Measurements from ENCODE around the gene WNT5B.

WNT5B gene

DNA sequence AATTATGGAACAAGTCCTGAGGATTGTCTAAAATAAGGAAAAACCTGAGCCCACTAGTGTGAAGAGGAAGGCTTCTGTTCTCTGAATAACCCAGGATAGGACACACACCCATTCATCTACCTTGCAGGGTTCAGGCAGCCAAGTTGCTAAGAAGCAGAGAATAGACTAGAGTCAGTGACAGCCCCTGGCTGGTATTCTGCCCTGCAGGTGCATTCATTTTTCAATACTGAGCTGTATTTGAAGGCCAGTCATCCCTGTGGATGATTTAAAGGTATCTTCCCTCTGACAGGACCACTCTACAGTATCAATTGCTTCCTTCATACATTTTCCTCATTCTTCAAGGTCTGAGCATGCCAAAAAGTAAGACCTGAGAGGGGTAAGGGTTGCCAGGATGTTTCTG, 22.9 kb downstream of the WNT5B start:
- DNase-seq (ENCODE audit: low spot score): no peak

DNA sequence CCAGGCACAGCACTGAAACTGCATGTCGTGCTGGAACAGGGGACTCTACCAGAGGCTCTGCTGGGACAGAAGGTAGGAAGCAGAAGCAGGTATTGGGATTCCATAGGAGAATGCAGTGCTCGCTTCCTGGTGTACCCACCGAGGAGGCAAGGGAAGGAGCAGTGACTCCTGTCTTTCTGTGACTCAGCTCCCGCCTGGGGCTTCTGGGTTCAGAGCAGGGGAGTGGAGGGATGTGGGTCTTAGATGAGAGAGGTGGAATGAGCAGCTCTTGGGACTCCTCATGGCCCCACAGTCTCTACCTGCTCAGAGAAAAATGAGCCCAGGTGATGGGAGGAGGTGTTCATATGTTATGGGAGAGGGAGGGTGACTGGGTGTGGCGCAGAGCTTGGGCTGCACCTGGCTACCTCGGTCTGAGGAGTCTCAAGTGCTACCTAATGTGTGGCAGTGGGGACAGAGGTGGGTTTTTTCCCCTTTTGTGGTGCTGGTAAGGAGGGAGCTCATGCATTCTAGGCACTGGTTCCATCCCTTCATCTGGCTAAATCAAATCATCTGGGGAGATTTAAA, 26.3 kb downstream of the WNT5B start:
- no peak for DNase-seq (ENCODE audit: low spot score)

DNA sequence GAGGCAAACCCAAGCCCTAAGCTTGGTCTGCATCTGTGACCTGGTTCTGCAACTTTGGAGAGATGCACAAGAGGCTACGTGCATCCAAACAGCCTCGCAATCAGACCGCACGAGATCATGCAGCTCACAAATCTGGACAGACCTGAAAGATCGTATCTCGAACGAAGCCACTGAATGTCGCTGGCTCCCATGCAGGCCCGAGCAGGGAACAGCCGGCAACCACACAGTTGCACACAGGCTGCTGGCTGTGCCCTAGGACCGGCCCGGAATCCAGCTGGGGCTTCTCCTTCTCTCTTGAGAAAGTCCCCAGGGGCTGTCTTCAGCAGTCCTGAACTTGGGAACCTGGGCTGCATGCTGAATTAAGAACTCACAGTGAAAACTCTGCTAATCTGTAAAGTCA, 27.9 kb downstream of the WNT5B start:
- DNase-seq (ENCODE audit: low spot score): no peak

DNA sequence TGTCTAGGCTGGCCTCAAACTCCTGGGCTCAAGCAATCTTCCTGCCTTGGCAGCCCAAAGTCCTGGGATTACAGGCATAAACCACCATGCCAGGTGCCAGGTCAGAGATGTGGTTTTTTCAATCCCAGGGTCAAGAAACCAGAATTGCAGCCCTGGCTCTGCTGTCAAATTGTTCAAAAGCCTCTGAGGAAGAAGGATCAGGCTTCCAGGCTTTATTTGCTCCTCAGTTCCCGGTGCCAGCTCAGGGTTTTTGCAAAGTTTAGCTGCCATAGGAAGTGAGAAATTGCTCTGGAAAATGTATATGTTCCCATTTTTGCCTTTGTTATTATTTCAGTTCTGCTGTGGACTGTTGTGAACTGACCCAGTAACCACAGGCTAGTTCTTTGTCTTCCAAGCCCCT, 28.7 kb downstream of the WNT5B start:
- DNase-seq (ENCODE audit: low spot score): no peak

DNA sequence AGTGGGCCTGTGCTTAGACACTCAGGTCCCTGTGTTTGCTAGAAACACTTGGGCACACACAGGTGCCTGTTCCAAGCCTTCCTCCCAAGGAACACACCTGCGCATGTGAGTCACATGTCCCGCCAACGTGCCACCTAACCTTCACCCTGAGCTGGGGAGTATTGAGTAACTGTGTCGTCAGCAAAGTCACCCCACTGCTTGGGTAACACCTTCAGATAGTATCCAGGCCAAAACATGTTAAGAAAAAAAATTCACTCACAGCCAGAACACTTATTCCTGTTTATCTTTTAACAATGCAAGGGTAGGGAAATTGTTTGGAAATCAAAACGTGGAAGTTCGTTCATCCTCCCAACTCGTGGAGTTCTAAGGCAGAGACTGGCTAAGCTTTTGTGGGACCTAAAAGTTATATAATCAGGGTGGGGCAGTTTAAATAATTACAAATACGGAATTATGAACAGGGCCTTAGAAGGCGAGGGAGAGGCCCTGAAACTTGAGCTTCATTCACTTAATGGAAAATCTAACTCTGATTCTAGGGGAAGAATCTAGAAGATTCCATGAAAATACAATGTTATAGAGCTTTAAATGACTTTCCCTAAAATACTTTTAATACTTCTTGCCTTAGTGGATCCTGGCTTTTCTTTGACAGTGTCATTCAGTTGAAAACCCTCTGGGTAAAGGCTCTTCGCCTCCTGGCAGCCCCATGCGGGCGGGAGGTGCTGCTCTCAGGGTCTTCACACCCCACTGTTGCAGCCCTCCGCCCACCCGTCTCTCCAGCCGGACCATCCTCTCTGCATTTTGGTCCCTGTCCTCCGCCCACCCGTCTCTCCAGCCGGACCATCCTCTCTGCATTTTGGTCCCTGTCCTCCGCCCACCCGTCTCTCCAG, 31.5 kb downstream of the WNT5B start:
- DNase-seq (ENCODE audit: low spot score): peak; percentile 44

DNA sequence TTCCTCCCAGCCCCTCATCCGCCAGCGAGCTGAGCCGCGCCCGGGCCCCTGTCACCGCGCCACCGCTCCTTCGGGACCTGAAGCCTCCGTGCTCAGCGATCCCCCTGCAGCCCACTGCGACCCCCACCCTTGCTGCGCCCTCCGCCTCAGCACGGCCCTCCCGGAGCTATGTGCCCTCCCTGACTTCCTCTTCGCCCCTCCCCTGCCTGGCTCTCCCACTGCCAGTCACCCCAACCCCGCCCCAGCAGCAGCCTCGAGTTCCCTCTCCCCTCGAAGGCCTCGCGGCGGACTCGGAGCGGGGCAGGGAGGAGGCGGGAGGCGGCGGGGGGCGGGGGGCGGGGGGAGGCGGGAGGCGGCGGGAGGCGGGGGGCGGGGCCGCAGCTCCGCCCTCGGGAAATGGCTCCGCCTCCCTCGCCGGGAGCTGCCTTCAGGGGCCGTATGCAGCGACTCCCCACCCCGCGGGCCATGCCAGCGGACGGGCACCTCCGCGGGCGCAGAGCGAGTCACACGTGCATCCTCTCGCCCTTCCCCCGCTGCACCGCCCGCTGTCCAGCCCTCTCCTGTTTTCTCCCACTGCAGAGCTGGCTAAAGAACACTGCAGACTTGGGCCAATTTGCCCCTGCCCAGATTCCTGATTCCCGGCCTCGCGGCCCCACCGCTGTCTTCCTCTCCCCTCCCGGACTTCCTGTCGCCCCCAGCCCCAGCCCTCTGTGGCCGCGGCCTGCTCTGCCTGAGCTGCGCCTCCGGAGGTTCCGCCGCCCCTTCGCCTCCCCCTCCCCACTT, 32.7 kb downstream of the WNT5B start:
- DNase-seq (ENCODE audit: low spot score): peak; percentile 76

DNA sequence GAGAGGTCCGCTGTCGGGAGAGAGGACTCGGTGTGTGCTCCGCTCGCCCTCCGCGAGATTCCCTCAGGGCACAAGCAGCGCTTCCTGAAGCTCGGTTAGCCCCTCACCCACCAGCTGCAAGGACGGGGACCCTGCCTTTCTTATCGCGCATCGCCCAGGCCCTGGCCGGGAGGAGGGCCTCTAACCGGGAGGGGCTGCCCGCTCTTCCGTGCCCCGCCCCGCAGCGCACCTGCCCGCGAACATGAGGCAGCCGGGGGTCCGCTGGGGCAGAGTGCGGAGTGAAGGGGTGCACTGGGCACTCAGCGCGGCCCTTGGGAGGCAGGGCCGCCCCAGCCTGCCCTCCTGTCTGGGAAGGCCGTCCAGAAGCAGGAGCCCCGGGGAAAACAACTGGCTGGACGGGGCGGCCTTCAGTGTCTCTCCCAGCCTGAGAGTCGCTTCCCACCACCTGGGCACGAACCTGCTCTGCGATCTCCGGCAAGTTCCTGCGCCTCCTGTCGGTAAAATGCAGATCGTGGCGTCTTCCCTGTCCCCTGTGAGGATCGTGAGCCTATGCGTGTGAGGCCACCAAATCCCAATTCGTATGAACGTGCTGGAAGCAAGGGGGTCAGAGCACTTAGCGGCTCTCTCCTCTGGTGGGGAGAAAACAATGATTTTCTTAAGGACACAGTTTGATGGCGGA, 33.9 kb downstream of the WNT5B start:
- DNase-seq (ENCODE audit: low spot score): peak; percentile 18

DNA sequence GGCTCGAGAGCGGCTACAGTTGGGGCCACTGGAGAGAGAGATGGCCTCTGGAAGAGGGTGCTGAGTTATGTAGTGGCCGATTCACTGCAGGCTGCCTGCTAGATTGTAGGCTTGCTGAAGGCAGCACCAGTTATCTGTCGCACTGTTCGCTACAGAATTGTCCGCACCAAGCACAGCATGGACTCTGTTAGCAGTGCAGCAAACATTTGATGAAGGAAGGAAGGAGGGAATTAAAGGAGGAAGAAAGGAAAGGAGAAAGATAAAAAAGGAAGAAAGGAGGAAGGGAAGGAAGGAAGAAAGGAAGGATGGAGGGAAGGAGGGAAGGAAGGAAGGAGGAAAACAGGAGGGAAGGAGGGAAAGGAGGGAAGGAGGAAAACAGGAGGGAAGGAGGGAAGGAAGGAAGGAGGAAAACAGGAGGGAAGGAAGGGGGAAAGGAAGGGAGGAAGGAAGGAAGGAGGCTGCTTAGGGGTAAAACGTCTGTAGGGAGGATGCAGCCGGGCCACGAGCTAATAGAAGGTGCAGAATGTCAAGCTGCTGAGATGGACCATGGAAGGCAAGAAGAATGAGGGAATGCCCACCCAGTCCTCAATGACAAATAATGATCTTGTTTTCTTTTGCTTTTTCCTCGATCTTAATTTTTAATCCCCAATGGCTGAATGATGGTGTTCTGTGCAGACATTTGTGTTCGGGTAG, 34.6 kb downstream of the WNT5B start:
- no peak for DNase-seq (ENCODE audit: low spot score)

DNA sequence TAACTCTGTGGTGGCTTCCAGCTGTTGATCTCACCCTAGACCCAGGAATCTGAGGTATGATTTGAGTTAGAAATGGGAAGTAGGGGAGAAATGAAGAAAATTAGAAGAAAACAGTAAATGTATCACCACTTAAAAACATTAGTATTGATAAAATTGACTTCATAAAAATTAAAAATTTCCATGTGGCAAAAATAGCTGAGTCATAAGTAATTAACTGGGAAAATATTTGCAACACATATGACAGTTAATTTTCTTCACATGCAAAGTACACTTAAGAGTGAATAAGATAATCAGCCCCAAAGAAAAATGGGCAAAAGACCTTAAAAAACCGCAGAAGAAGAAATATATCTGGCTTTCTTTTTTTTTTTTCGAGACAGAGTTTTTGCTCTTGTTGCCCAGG, 36.3 kb downstream of the WNT5B start:
- DNase-seq (ENCODE audit: low spot score): no peak

DNA sequence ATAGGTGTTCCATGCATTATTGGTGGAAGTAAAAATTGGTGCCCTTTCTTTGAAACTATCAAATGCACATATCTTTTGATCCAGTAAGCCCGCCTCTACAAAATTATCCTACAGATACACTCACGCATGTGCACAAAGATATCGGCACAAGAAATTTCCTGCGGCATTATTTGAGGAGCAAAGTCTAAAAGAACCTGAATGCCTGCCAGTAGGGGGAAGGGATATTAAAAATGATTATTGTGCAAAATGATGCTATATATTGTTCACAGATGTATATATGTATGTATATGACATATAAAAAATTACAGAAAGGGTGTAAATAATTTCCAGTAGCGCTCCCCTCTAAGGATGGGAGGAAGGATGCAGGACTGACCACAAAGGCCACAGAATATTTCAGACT, 37.2 kb downstream of the WNT5B start:
- no peak for DNase-seq (ENCODE audit: low spot score)

DNA sequence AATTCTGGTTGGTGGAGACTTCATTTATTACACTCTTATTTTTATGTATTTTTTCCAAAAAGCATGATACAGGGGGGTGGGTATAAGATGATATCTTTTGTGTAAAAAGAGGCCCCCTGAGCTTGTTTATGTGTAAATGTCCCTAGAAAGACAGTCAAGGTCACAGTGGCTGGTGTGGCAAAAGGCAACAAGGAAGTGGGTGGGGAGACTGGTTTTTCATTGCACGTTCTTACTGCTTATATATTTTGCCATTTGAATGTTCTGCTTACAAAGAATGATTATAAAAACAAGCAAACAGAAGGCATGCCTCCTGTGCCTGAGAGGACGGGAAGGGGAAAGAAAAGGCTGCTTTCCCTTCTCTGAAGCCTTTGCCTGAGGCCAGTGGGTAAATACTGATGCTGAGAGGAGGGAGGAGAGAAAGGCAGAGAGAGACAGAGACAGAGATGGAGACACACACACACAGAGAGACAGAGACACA, 37.7 kb downstream of the WNT5B start:
- no peak for DNase-seq (ENCODE audit: low spot score)

DNA sequence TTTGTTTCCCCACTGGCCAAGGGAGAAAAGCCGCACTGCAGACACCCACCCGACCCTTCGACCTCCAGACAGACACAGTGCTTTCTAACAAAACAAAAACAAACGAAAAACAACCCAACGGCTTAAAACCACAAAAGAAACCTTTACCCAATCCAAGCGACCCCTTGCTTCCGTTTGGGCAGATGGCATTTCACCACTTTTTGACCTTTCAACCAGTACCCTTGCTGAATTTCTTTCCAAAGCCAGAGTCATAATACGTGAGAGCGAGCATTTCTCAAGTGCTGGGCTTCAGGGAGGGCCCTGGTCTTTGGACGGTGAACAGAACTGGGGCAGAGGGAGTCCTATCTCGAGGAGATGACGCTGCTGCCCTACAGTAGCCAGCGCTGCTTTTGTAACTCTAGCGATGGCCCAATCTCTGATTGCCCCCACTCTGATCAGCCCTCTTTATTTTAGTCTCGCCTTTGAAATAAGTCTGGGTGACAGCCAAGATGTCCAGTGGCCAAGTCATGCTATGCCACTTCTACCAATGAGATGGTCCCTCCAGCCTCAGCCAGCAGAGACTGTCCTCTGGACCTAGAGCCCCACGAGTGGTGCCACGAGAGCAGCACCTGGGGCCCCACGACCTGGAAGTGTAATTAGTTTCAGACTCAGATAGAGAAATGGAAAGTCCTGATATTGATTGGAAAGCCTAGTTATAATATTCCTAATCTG, 40.0 kb downstream of the WNT5B start:
- no peak for DNase-seq (ENCODE audit: low spot score)

DNA sequence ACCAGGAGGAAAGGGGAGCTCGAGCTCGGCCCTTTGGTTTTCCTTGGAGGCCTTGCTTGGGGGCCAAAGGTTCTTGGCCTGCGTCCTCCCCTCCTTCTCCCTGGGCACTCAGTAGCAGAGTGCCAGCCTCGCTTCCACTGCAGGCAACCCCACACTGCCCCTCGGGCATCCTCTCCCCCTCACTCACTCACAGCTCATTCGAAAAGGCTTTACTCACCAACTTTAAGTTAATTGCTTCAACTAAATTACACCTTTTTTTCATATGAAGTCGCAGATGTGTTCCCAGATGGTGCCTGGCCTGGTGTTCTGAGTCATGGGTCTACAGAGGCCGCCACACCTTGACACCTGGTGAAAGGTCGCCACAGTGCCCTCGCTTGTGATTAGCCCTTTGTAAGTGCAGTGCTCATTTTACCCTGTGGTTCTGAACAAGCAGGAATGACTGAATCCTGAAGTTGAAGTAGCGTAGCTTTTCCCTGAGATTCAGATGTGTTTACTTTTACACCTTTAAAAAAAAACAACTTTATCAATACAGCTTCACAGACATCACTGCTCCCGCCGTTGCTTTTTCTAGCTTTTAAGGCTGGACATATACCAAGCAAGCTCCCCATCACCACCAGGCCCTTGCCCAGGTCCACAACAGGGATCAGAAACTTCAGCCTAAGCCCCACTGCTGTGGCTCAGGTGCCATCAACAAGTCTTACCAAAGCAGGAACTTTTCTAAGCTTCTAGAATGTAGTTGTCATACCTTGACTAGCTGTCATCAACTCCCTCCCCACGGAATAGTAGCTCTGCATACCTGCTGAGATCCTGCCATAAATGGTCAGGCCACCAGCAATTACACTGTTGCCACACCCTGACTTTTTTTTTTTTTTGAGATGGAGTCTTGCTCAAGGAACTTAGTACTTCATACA, 41.6 kb downstream of the WNT5B start:
- DNase-seq (ENCODE audit: low spot score): no peak

DNA sequence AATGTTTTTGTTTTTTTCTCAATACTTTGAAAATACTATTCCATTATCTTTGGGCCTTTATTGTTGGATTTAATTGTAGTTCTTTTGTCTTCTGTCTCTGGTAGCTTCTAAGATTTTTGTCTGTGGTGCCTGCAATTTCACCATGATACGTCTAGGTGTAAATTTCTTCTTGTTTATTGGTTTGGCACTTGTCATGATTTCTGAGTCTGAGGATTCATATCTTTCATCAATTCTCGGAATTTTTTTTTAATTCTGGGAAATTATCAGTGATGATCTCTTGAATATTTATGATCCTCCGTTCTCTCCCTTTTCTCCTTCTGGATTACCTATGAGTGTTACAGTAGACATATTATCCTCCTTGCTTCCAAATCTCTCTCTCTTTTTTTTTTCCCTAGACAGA, 47.0 kb downstream of the WNT5B start:
- DNase-seq (ENCODE audit: low spot score): no peak

DNA sequence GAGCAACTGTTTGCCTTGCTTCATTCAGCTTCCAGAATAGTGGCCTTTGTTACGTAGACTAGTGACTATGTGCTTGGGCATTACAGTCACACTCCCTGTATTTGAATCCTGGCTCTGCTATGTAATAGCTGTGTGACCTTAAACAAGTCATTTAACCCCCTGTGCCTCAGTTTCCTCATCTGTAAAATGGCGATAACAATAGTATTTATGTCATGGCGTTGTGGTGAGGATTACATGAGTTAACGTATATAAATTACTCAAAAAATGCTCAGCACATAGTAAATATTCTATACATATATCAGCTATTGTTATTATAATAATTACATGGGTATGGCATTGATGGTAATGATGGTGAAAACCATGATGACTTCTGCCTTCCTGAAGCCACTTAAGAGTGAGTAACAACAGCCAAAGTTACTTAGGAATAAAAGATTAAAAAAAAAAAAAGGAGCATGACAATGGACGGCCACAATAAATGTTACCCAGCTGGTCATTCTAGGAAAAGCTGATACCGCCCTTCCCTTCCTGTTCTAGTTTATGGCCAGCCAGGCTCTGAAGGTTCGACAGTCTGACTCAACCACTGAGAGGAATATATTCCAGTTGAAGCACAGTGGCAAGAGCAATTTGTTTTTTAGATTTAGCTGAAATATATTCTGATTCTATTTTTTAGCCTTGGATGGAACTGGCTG, 51.9 kb downstream of the WNT5B start:
- DNase-seq (ENCODE audit: low spot score): no peak

DNA sequence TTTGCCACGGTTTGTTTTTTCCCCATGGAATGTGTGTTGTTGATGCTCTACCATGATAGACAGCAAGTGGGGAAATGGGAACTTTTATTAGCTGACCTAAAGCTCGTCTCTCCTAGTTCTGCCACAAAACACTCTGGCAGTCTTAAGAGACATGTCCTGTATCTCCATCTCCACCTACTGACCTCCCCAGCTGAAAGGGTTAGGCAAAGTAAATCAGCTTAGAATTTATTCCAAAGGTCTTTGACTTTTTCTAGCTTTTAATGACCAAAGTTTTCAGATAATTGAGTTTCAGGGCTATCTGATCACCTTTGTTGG, 52.4 kb downstream of the WNT5B start:
- no peak for DNase-seq (ENCODE audit: low spot score)

DNA sequence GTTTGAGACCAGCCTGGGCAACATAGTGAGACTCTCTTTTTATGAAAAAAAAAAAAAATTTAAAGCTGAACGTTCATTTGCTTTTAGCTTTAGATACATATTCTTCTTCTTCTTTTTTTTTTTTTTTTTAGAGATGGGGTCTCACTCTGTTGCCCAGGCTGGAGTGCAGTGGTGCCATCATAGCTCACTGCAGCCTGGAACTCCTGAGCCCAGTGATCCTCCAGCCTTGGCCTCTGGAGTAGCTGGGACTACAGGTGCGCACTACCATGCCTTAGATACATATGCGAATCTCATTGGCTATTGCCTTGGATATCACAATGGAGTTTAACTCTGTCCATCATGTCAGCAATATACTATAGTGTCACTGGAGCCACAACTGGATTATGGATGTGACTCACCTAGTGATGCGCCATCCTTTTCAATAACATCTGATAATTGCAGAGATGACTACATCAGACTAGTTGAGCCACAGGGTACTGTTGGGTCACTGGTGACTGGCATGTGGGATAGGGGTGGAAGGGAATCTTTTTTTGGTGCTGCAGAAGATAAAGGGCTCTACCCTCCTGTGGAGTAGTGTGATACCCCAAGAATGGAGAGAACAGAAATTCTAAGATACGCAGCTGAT, 59.2 kb downstream of the WNT5B start:
- no peak for DNase-seq (ENCODE audit: low spot score)

DNA sequence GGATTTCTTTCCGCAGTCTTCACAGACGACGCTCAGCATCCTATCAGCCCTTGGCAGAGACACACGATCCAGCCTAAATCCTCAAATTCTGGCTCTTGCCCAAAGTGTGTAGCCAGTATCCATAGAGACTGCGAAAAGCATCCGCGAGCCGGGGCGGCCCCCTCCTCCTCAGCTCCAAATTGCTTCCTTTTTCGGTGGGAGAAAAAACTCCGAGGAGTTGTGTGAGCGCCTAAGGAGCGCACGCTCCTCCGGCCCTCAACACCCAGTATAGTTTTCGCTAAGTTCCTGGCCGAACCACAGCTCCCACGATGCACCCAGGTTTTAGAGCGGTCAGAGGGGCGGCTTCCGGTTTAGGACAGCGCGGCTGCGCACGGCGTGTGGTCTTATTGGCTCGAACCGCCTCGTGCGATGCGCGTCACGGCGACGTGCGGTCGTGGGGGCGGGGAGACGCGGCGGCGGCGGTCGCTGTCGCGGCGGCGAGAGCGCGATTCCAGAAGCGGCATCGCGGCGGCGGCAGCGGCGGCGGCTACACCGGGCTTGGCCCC, 61.6 kb downstream of the WNT5B start, which contains the start of gene ADIPOR2:
Gene ADIPOR2, plus strand, starts transcription at position 493 of the 545 bp plus-strand sequence. CDS start 63,274 bp downstream, outside the sequence.
- DNase-seq (ENCODE audit: low spot score): peak; percentile 94
